OCI-LY1 (cell line): Measurements from ENCODE around the gene ZNF618.

Experiments
- H2AFZ ChIP-seq: fragments of 200-600 bp; sonication (generic), shearing (Covaris generic); 2 replicates; pipeline ENCODE4 v1.6.0; 2014; ENCODE audit warnings: antibody characterized with exemption, mild to moderate bottlenecking, low read length
- H3F3A ChIP-seq: fragments of 200-600 bp; sonication (generic), shearing (Covaris generic); 2 replicates; pipeline ENCODE4 v1.6.0; 2014; ENCODE audit warnings: mild to moderate bottlenecking, antibody characterized with exemption, low read length, moderate library complexity; ENCODE audit not compliant: insufficient read depth
- H3K27ac ChIP-seq: fragments of 200-600 bp; sonication (generic); 2 replicates; pipeline ENCODE4 v1.5.1; 2014; ENCODE audit warnings: low read length, mixed run types, mild to moderate bottlenecking, low read depth; ENCODE audit not compliant: poor library complexity, severe bottlenecking
- H3K27me3 ChIP-seq: fragments of 200-600 bp; sonication (generic); 2 replicates; pipeline ENCODE4 v1.6.0; 2014; ENCODE audit warnings: antibody characterized with exemption, mild to moderate bottlenecking, low read length, moderate library complexity; ENCODE audit not compliant: insufficient read depth
- H3K36me3 ChIP-seq: fragments of 200-600 bp; sonication (generic); 2 replicates; pipeline ENCODE4 v1.6.1; 2014; ENCODE audit warnings: mild to moderate bottlenecking, antibody characterized with exemption, low read length, moderate library complexity, mixed read lengths; ENCODE audit not compliant: insufficient read depth
- H3K4me1 ChIP-seq: fragments of 200-600 bp; sonication (generic); 2 replicates; pipeline ENCODE4 v1.5.1; 2014; ENCODE audit warnings: mild to moderate bottlenecking, low read length, moderate library complexity; ENCODE audit not compliant: insufficient read depth, severe bottlenecking
- H3K4me2 ChIP-seq: fragments of 200-600 bp; sonication (generic), shearing (Covaris generic); 2 replicates; pipeline ENCODE4 v1.6.1; 2014; ENCODE audit warnings: low read length
- H3K4me3 ChIP-seq: fragments of 200-600 bp; sonication (generic); 2 replicates; pipeline ENCODE4 v1.5.1; 2014; ENCODE audit warnings: low read length, low read depth, mild to moderate bottlenecking, mixed read lengths; ENCODE audit not compliant: poor library complexity, severe bottlenecking
- H3K79me2 ChIP-seq: fragments of 200-600 bp; shearing (Covaris generic); 2 replicates; pipeline ENCODE4 v1.6.1; 2016; ENCODE audit warnings: mixed run types, low read length, mixed read lengths; ENCODE audit not compliant: insufficient read depth
- H3K9ac ChIP-seq: fragments of 200-600 bp; sonication (generic), shearing (Covaris generic); 2 replicates; pipeline ENCODE4 v1.6.1; 2014; ENCODE audit warnings: mild to moderate bottlenecking, low read length, mixed read lengths
- H3K9me2 ChIP-seq: fragments of 200-600 bp; sonication (generic), shearing (Covaris generic); 2 replicates; pipeline ENCODE4 v1.6.1; 2014; ENCODE audit warnings: low read depth, mild to moderate bottlenecking, low read length, mixed read lengths
- H3K9me3 ChIP-seq: fragments of 200-600 bp; shearing (Covaris generic); 2 replicates; pipeline ENCODE4 v1.6.1; 2014; ENCODE audit warnings: low read length, mixed read lengths
- H4K20me1 ChIP-seq: fragments of 200-600 bp; sonication (generic), shearing (Covaris generic); 2 replicates; pipeline ENCODE4 v1.6.0; 2016; ENCODE audit warnings: mild to moderate bottlenecking, low read length; ENCODE audit not compliant: insufficient read depth
- CTCF ChIP-seq: fragments of 200-600 bp; sonication (generic), shearing (Covaris generic); IDR thresholded peaks from 2 replicates; pipeline ENCODE4 v1.5.1; 2017; ENCODE audit warnings: mild to moderate bottlenecking, antibody characterized with exemption, low read length, moderate library complexity, mixed read lengths
- EZH2 ChIP-seq: fragments of 200-600 bp; sonication (generic), shearing (Covaris generic); IDR thresholded peaks from 2 replicates; pipeline ENCODE4 v1.8.0; 2017; ENCODE audit warnings: borderline replicate concordance, mixed run types, mild to moderate bottlenecking, antibody characterized with exemption, low read length, moderate library complexity, mixed read lengths

The ZNF618 gene

GRCh38 chr9:113915817-113916434, 39.8 kb downstream of the ZNF618 start:
- H3K36me3 ChIP-seq, result no peaks in the 10 kb centered on the region
- no peaks in the 10 kb centered on the region for H3K9me2 ChIP-seq
- no peaks in the 10 kb centered on the region; the same call in 1 of the 2 replicates for H3K27me3 ChIP-seq
- H3F3A ChIP-seq, result no peaks in the 10 kb centered on the region
- TF ChIP-seq EZH2, result no peak
- no peak for TF ChIP-seq CTCF
- H3K4me1 ChIP-seq, result no peaks in the 10 kb centered on the region
- H3K4me2 ChIP-seq, result no peak overlapping the region
- H3K4me3 ChIP-seq, result no peak overlapping the region
- no peak overlapping the region for H2AFZ ChIP-seq
- H3K9ac ChIP-seq, result no peak overlapping the region
- H3K79me2 ChIP-seq, result no peaks in the 10 kb centered on the region
- H3K27ac ChIP-seq, result no peak overlapping the region
- H3K9me3 ChIP-seq, result no peaks in the 10 kb centered on the region
- H4K20me1 ChIP-seq, result no peaks in the 10 kb centered on the region

- Histone ChIP-seq H3K27me3 (no peaks in the 10 kb centered on the region; the same call in 1 of the 2 replicates), H3K9me2 (no peaks in the 10 kb centered on the region), H3F3A (no peaks in the 10 kb centered on the region), H3K79me2 (no peaks in the 10 kb centered on the region), H3K9ac (no peak overlapping the region), H3K9me3 (no peaks in the 10 kb centered on the region), H4K20me1 (no peaks in the 10 kb centered on the region), H3K36me3 (no peaks in the 10 kb centered on the region), H3K27ac (no peak overlapping the region), H3K4me2 (no peak overlapping the region), H2AFZ (no peak overlapping the region), H3K4me3 (no peak overlapping the region), H3K4me1 (no peaks in the 10 kb centered on the region)
- no peak for TF ChIP-seq CTCF
- TF ChIP-seq EZH2, result no peak
These were observed 40.8 kb downstream of the ZNF618 start for GRCh38 chr9:113916931-113917330.

GRCh38 chr9:113918697-113919350, 42.7 kb downstream of the ZNF618 start:
- no peak overlapping the region for H3K27ac ChIP-seq
- no peak overlapping the region for H3K4me2 ChIP-seq
- no peaks in the 10 kb centered on the region for H3K9me2 ChIP-seq
- no peaks in the 10 kb centered on the region for H3K36me3 ChIP-seq
- H3K9me3 ChIP-seq, result peaks cover 6% of the 10 kb centered on the region
- H3K4me3 ChIP-seq, result no peak overlapping the region
- H3K79me2 ChIP-seq, result no peaks in the 10 kb centered on the region
- H4K20me1 ChIP-seq, result no peaks in the 10 kb centered on the region
- TF ChIP-seq CTCF (no peak), EZH2 (no peak)
- H3K9ac ChIP-seq, result no peak overlapping the region
- H2AFZ ChIP-seq, result no peak overlapping the region
- H3F3A ChIP-seq, result no peaks in the 10 kb centered on the region
- H3K4me1 ChIP-seq, result no peaks in the 10 kb centered on the region
- no peaks in the 10 kb centered on the region for H3K27me3 ChIP-seq
